Measurements from ENCODE around the gene ORC6.

GRCh38 chr16:46702030-46702429 lies 12.6 kb downstream of the ORC6 start:
- TF ChIP-seq POLR2AphosphoS5 (IDR thresholded peaks at IDR 0.05), result no peak
- TF ChIP-seq POLR2A (IDR thresholded peaks at IDR 0.05), result no peak
- TF ChIP-seq CTCF (IDR thresholded peaks at IDR 0.05), result no peak
